GM18517 (cell line): Measurements from ENCODE around the gene CIAO1.
"Not testable (repeated sequence)": the region's sequence is repeated elsewhere in the genome, so short reads cannot be mapped to it uniquely, and the experiment has no call there.

Experiments
- ATAC-seq: cut with Tn5 transposase; IDR thresholded peaks from one replicate; pipeline ENCODE4 v1.9.1; 2021; ENCODE audit warnings: mild to moderate bottlenecking, moderate library complexity; ENCODE audit not compliant: unreplicated experiment

CIAO1 gene

GRCh38 chr2:96274355-96275056 is 8.5 kb downstream of the CIAO1 start:
- ATAC-seq = no peak

- ATAC-seq = no peak
These were observed 10.9 kb downstream of the CIAO1 start for GRCh38 chr2:96276787-96277499.

- ATAC-seq = no peak
These were observed 21.3 kb downstream of the CIAO1 start for GRCh38 chr2:96287273-96287856.

- no peak for ATAC-seq
These were observed 25.7 kb downstream of the CIAO1 start for GRCh38 chr2:96291751-96292150.

- not testable (repeated sequence) for ATAC-seq
These were observed 28.2 kb downstream of the CIAO1 start for GRCh38 chr2:96294271-96294670.

- no peak for ATAC-seq
These were observed 30.9 kb downstream of the CIAO1 start for GRCh38 chr2:96296925-96297324.

GRCh38 chr2:96301865-96302264 is 35.8 kb downstream of the CIAO1 start:
- no peak for ATAC-seq

GRCh38 chr2:96304606-96305005 is 38.6 kb downstream of the CIAO1 start:
- ATAC-seq = no peak

- peak; percentile 85 for ATAC-seq
These were observed 39.3 kb downstream of the CIAO1 start, which contains the start of gene SNRNP200 for GRCh38 chr2:96305091-96305978. TSS of gene SNRNP200 (minus strand) at chr2:96305546. CDS start at chr2:96305437, 109 bp downstream.

GRCh38 chr2:96305979-96306308 is 39.9 kb downstream of the CIAO1 start:
- no peak for ATAC-seq

GRCh38 chr2:96306370-96306769 is 40.3 kb downstream of the CIAO1 start:
- ATAC-seq = no peak

GRCh38 chr2:96308248-96308647 is 42.2 kb downstream of the CIAO1 start:
- ATAC-seq = no peak

- ATAC-seq = no peak
These were observed 49.0 kb downstream of the CIAO1 start for GRCh38 chr2:96315005-96315399.

GRCh38 chr2:96315400-96316071 is 49.5 kb downstream of the CIAO1 start:
- no peak for ATAC-seq

GRCh38 chr2:96316999-96317398 is 51.0 kb downstream of the CIAO1 start:
- no peak for ATAC-seq

- ATAC-seq = no peak
These were observed 51.6 kb downstream of the CIAO1 start for GRCh38 chr2:96317584-96317997.

GRCh38 chr2:96318723-96319122 is 52.7 kb downstream of the CIAO1 start:
- no peak for ATAC-seq

GRCh38 chr2:96319396-96319795 is 53.4 kb downstream of the CIAO1 start:
- no peak for ATAC-seq

- ATAC-seq = no peak
These were observed 54.3 kb downstream of the CIAO1 start for GRCh38 chr2:96320326-96320725.
